Activated CD4-positive, alpha-beta T cell treated with anti-CD3 and anti-CD28 coated beads, Interleukin-2, amount 10 ng/mL, durations not matched to agents 7 days and 5 days (primary cell): ENCODE data around the gene ZNF575. TPM values are rescaled to one million over a fixed set of nuclear protein-coding genes. Genes with fewer than 3 reads are reported as not detected.
A peak's percentile ranks its signal among the peaks of the same experiment; 100 is the strongest.
"Not testable (repeated sequence)": the region's sequence is repeated elsewhere in the genome, so short reads cannot be mapped to it uniquely, and the experiment has no call there.

Experiments
- CTCF ChIA-PET: fragments of 350-600 bp; sonication (Branson Sonifier 250); formaldehyde crosslinking; loops from one replicate; lab custom pipeline; 2021; ENCODE audit warnings: antibody characterized with exemption; lab: Charles Lee
- POLR2A ChIA-PET: fragments of 350-600 bp; sonication (Branson Sonifier 250); formaldehyde crosslinking; loops from one replicate; lab custom pipeline; 2021; ENCODE audit warnings: antibody characterized with exemption; lab: Charles Lee
- DNase-seq: peaks from one replicate; pipeline ENCODE4 v3.0.0-alpha.2; 2020
- H3K27ac Mint-ChIP-seq: one replicate; pipeline ENCODE4 v1.8.0; 2021; ENCODE audit warnings: mild to moderate bottlenecking, moderate library complexity, mixed read lengths
- H3K27me3 Mint-ChIP-seq: one replicate; pipeline ENCODE4 v1.8.0; 2021; ENCODE audit warnings: mixed read lengths
- H3K36me3 Mint-ChIP-seq: one replicate; pipeline ENCODE4 v1.8.0; 2021; ENCODE audit warnings: low read depth, mixed read lengths
- H3K4me1 Mint-ChIP-seq: one replicate; pipeline ENCODE4 v1.8.0; 2021; ENCODE audit warnings: mixed read lengths
- H3K4me3 Mint-ChIP-seq: one replicate; pipeline ENCODE4 v1.8.0; 2021; ENCODE audit warnings: mild to moderate bottlenecking, moderate library complexity, mixed read lengths
- H3K9me3 Mint-ChIP-seq: one replicate; pipeline ENCODE4 v1.8.0; 2021; ENCODE audit warnings: mixed read lengths
- total RNA-seq, 2 experiments: library from RNA; stranded (reverse); gene quantifications; one replicate each; pipeline ENCODE4 v1.2.3, GENCODE V29; 2021

Gene ZNF575
- total RNA-seq, 2 experiments from 2014 or later = 6.2 to 6.3 TPM

DNA sequence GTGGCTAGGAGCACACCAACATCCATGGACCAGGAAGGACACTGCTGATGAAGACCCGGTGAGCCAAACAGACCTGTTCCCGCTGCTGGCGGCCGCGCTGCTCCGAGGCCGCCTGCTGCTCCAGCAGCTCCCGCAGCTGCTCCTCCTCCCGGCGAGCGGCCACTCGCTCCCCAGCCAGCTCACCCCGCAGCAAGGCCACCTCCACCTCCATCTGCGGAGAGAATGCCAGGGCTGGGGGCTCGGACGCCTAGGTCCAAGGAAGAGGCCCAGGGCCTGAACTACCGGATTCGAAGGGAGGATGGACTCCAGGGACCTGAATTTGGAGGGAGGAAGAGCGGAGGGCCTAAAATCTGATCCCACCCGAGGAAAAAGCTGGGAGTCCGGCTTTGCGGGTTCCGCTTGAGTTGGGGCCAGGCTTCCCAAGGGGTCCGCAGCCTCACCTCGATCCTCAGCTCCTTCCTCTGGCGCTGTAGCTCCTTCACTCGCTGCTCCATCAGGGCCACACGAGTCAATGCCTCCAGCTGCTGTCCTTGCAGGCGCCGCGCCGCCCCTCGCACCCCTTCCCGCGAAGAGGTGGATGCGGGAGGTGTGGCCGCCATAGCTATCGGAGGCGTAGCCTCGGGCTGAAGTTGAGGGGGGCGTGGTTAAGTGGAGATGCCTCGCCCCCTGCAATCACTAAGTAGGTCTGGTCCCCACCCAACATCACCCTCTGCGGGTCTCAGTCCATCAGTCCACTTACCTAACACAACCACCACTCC, 31.1 kb upstream of the ZNF575 start:
- peaks cover 15% of the 10 kb centered on the region for H3K36me3 Mint-ChIP-seq
- ChIA-PET CTCF (interaction anchor here (1.4 kb wide), 1 partner anchor 53 kb away, joined by 3 read pairs; no protein-coding TSS in a partner anchor), POLR2A (no interaction called here)

GRCh38 chr19:43502419-43502976, 30.5 kb upstream of the ZNF575 start:
- ChIA-PET CTCF (interaction anchor here (1.1 kb wide), 1 partner anchor 39 kb away, joined by 5 read pairs; no protein-coding TSS in a partner anchor), POLR2A (no interaction called here)
- Mint-ChIP-seq H3K4me1 (peaks cover 33% of the 10 kb centered on the region), H3K36me3 (peaks cover 15% of the 10 kb centered on the region), H3K4me3 (peak overlapping the region; percentile 83), H3K9me3 (no peaks in the 10 kb centered on the region), H3K27ac (peak overlapping the region; percentile 3), H3K27me3 (no peaks in the 10 kb centered on the region)
- DNase-seq = no peak

More for the DNA sequence above, 31.1 kb upstream of the ZNF575 start:
- Mint-ChIP-seq H3K27me3 (no peaks in the 10 kb centered on the region), H3K27ac (no peak overlapping the region), H3K9me3 (no peaks in the 10 kb centered on the region), H3K4me1 (peaks cover 33% of the 10 kb centered on the region), H3K4me3 (no peak overlapping the region)
- DNase-seq = no peak

GRCh38 chr19:43503501-43504425, 29.2 kb upstream of the ZNF575 start:
- ChIA-PET CTCF (interaction anchor here (0.6 to 3.8 kb wide), 13 partner anchors 8 to 91 kb away, joined by 3 to 28 read pairs (median 4); partner anchors contain the start of gene LYPD3), POLR2A (interaction anchor here (0.5 to 0.6 kb wide), 2 partner anchors 16 to 45 kb away, joined by 3 read pairs; no protein-coding TSS in a partner anchor)
- Mint-ChIP-seq H3K27ac (peak overlapping the region; percentile 89), H3K9me3 (no peaks in the 10 kb centered on the region), H3K36me3 (peaks cover 22% of the 10 kb centered on the region), H3K4me1 (peaks cover 33% of the 10 kb centered on the region), H3K4me3 (peak overlapping the region; percentile 83), H3K27me3 (no peaks in the 10 kb centered on the region)
- DNase-seq = peak; percentile 99

DNA sequence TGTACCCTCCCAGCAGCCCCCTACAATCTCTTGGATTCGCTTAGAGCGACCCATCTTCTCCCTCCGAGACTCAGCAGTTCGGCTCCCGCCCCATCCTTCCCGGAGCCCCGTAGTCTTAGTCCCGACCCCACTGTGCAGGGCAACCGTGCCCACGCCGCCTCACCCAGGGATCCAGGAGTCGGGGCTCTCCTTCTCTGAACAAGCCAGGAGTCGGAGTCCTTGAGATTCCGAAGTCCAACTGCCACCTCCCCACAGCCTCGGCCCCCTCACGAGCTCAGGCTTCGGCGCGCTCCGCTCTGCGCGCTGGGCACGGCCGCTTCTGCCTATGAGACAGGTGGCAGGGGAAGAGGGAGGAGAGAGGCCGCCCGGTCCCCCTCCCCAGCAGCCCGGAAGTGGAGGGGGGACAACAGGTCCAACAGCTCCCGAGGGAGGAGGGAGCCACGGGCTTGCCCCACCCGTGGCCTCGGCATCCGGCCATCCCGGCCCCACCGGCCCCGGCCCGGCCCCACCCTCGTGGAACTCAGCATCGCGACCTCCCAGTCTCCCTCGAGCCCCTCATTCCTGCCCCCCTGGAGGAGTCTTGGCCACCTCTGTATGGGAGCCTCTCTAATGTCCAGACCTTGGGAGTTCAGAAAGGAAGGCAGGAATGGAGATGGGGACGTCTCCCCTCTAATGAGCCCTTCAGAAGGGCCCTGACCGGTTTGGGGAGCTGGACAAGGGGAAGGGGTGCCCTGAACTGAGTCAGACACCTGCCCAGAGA, 28.4 kb upstream of the ZNF575 start, which contains the start of gene PHLDB3:
Gene PHLDB3 (minus strand): TSS at position 321 of the 760 bp plus-strand sequence. CDS start 628 bp downstream, outside the sequence.
- DNase-seq = peak; percentile 51
- H3K4me1 Mint-ChIP-seq = peaks cover 33% of the 10 kb centered on the region
- H3K27me3 Mint-ChIP-seq = no peaks in the 10 kb centered on the region
- peak within 1 kb of the TSS; percentile 83 for H3K4me3 Mint-ChIP-seq
- ChIA-PET CTCF (interaction anchor here (0.6 to 3.8 kb wide), 10 partner anchors 9 to 90 kb away, joined by 3 to 28 read pairs (median 4); partner anchors contain the start of gene LYPD3), POLR2A (interaction anchor here (0.6 kb wide), 1 partner anchor 46 kb away, joined by 3 read pairs; no protein-coding TSS in a partner anchor)
- H3K36me3 Mint-ChIP-seq = peaks cover 25% of the 10 kb centered on the region
- peak within 1 kb of the TSS; percentile 89 for H3K27ac Mint-ChIP-seq
- H3K9me3 Mint-ChIP-seq = no peaks in the 10 kb centered on the region

GRCh38 chr19:43505186-43505456, 27.9 kb upstream of the ZNF575 start:
- no peak for DNase-seq
- no peaks in the 10 kb centered on the region for H3K27me3 Mint-ChIP-seq
- ChIA-PET POLR2A (no interaction called here), CTCF (interaction anchor here (1.0 to 3.8 kb wide), 3 partner anchors 12 to 51 kb away, joined by 4 to 28 read pairs (median 4); no protein-coding TSS in a partner anchor)
- H3K4me1 Mint-ChIP-seq = peaks cover 33% of the 10 kb centered on the region
- peak overlapping the region; percentile 87 for H3K27ac Mint-ChIP-seq
- no peaks in the 10 kb centered on the region for H3K9me3 Mint-ChIP-seq
- peaks cover 29% of the 10 kb centered on the region for H3K36me3 Mint-ChIP-seq
- H3K4me3 Mint-ChIP-seq = peak overlapping the region; percentile 59

GRCh38 chr19:43505941-43506340, 27.0 kb upstream of the ZNF575 start:
- H3K36me3 Mint-ChIP-seq = peaks cover 32% of the 10 kb centered on the region
- no peaks in the 10 kb centered on the region for H3K9me3 Mint-ChIP-seq
- H3K4me3 Mint-ChIP-seq = no peak overlapping the region
- no peaks in the 10 kb centered on the region for H3K27me3 Mint-ChIP-seq
- no peak for DNase-seq
- H3K27ac Mint-ChIP-seq = peak overlapping the region; percentile 43
- CTCF ChIA-PET = interaction anchor here (3.8 kb wide), 1 partner anchor 15 kb away, joined by 28 read pairs; no protein-coding TSS in a partner anchor
- POLR2A ChIA-PET = no interaction called here
- H3K4me1 Mint-ChIP-seq = peaks cover 31% of the 10 kb centered on the region

- Mint-ChIP-seq H3K4me3 (no peak overlapping the region), H3K9me3 (no peaks in the 10 kb centered on the region), H3K36me3 (peaks cover 37% of the 10 kb centered on the region), H3K4me1 (peaks cover 31% of the 10 kb centered on the region), H3K27me3 (no peaks in the 10 kb centered on the region), H3K27ac (no peak overlapping the region)
- ChIA-PET POLR2A (no interaction called here), CTCF (interaction anchor here (0.7 to 3.8 kb wide), 2 partner anchors 9 to 14 kb away, joined by 4 to 28 read pairs; no protein-coding TSS in a partner anchor)
- DNase-seq = no peak
Measured at GRCh38 chr19:43506629-43507028, 26.4 kb upstream of the ZNF575 start.

DNA sequence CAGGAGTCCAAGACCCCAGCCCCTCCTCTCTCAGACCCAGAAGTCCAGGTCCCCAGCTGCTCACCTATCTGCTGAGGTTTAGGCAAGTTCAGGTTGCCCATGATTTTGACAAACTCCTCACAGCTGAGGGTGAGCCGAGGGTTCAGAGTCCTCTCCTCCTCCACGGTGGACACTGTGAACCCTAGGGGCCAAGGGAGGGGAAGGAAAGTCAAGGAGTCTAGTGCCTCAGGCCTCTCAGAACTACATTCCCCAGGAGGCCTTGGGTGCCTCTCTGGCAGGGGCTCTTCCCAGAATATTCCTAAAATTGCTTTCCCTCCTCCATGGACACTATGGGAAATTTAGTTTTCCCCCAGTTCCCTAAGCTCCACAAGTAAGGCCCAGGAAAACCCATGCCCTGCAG, 25.1 kb upstream of the ZNF575 start:
- Mint-ChIP-seq H3K9me3 (no peaks in the 10 kb centered on the region), H3K4me3 (no peak overlapping the region), H3K27me3 (no peaks in the 10 kb centered on the region), H3K36me3 (peaks cover 42% of the 10 kb centered on the region), H3K4me1 (peaks cover 25% of the 10 kb centered on the region), H3K27ac (peak overlapping the region; percentile 46)
- ChIA-PET POLR2A (no interaction called here), CTCF (interaction anchor here (0.7 kb wide), 1 partner anchor 12 kb away, joined by 3 read pairs; no protein-coding TSS in a partner anchor)
- no peak for DNase-seq

DNA sequence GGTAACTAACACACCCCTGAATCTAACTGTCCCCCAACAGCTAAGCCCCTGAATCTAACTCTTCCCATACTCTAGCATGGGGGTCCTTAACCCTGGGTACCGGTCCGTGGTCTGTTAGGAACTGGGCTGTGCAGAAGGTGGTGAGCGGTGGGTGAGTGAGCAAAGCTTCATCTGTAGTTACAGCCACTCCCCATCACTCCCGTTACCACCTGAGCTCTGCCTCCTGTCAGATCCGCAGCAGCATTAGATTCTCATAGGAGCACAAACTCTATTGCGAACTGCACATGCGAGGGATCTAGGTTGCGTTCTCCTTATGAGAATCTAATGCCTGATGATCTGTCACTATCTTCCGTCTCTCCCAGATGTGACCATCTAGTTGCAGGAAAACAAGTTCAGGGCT, 22.3 kb upstream of the ZNF575 start:
- ChIA-PET CTCF (interaction anchor here (0.6 to 2.0 kb wide), 3 partner anchors 9 to 63 kb away, joined by 3 to 10 read pairs (median 4); no protein-coding TSS in a partner anchor), POLR2A (no interaction called here)
- Mint-ChIP-seq H3K36me3 (peaks cover 45% of the 10 kb centered on the region), H3K27me3 (no peaks in the 10 kb centered on the region), H3K4me3 (no peak overlapping the region), H3K4me1 (peaks cover 4% of the 10 kb centered on the region), H3K27ac (no peak overlapping the region), H3K9me3 (no peaks in the 10 kb centered on the region)
- DNase-seq = no peak

- POLR2A ChIA-PET = no interaction called here
Measured at GRCh38 chr19:43511324-43511723, 21.7 kb upstream of the ZNF575 start.

GRCh38 chr19:43512399-43512798, 20.6 kb upstream of the ZNF575 start:
- CTCF ChIA-PET, H3K4me3 Mint-ChIP-seq, H3K27me3 Mint-ChIP-seq, POLR2A ChIA-PET, H3K27ac Mint-ChIP-seq, H3K4me1 Mint-ChIP-seq, DNase-seq, H3K9me3 Mint-ChIP-seq: not testable (repeated sequence)
- peaks cover 48% of the 10 kb centered on the region for H3K36me3 Mint-ChIP-seq

More at GRCh38 chr19:43511324-43511723, 21.7 kb upstream of the ZNF575 start:
- Mint-ChIP-seq H3K4me3 (no peak overlapping the region), H3K27me3 (no peaks in the 10 kb centered on the region), H3K4me1 (no peaks in the 10 kb centered on the region), H3K9me3 (no peaks in the 10 kb centered on the region), H3K27ac (no peak overlapping the region), H3K36me3 (peaks cover 44% of the 10 kb centered on the region)
- CTCF ChIA-PET = interaction anchor here (0.8 to 1.0 kb wide), 2 partner anchors 64 to 81 kb away, joined by 3 to 4 read pairs; no protein-coding TSS in a partner anchor
- no peak for DNase-seq
